Stimulated activated CD4-positive, alpha-beta T cell treated with anti-CD3 and anti-CD28 coated beads, TNF-alpha, amount 100 ng/mL, for 48 hours (primary cell): ENCODE measurements around the gene FAM124A.

ENCODE experiments used
- DNase-seq, 3 donors: peaks; one replicate each; pipeline ENCODE4 v3.0.0-alpha.2; 2020; ENCODE audit warnings: low read depth in 3 of 3

The FAM124A gene

GRCh38 chr13:51221108-51221507, 1.1 kb upstream of the FAM124A start:
- DNase-seq: no peak

GRCh38 chr13:51221674-51222036, 543 bp upstream of the FAM124A start:
- DNase-seq: no peak

- DNase-seq: no peak
These were observed 725 bp downstream of the FAM124A start for GRCh38 chr13:51222686-51223559.

- DNase-seq: no peak
These were observed 1.5 kb downstream of the FAM124A start for GRCh38 chr13:51223560-51224270.

- no peak for DNase-seq
These were observed 2.8 kb downstream of the FAM124A start for GRCh38 chr13:51225029-51225428.

- no peak for DNase-seq
These were observed 5.2 kb downstream of the FAM124A start for GRCh38 chr13:51227404-51227803.

- DNase-seq: no peak
These were observed 7.0 kb downstream of the FAM124A start for GRCh38 chr13:51229101-51229719.

- no peak for DNase-seq
These were observed 7.5 kb downstream of the FAM124A start for GRCh38 chr13:51229731-51230130.

GRCh38 chr13:51230477-51231105, 8.4 kb downstream of the FAM124A start:
- no peak for DNase-seq

- DNase-seq: no peak
These were observed 9.3 kb downstream of the FAM124A start for GRCh38 chr13:51231456-51231855.

GRCh38 chr13:51232328-51232727, 10.1 kb downstream of the FAM124A start:
- DNase-seq: no peak

GRCh38 chr13:51233117-51233826, 11.1 kb downstream of the FAM124A start:
- DNase-seq: no peak

- DNase-seq: no peak
These were observed 12.5 kb downstream of the FAM124A start for GRCh38 chr13:51234676-51235075.

- DNase-seq: no peak
These were observed 13.0 kb downstream of the FAM124A start for GRCh38 chr13:51235186-51235585.

GRCh38 chr13:51235756-51236490, 13.7 kb downstream of the FAM124A start:
- no peak for DNase-seq

- DNase-seq: no peak
These were observed 14.2 kb downstream of the FAM124A start for GRCh38 chr13:51236491-51236792.

- DNase-seq: no peak
These were observed 15.2 kb downstream of the FAM124A start for GRCh38 chr13:51237386-51237785.

GRCh38 chr13:51237887-51238286, 15.7 kb downstream of the FAM124A start:
- no peak for DNase-seq

GRCh38 chr13:51240178-51240577, 18.0 kb downstream of the FAM124A start:
- no peak for DNase-seq

- DNase-seq: no peak
These were observed 18.8 kb downstream of the FAM124A start for GRCh38 chr13:51240958-51241357.

GRCh38 chr13:51241720-51242119, 19.5 kb downstream of the FAM124A start:
- DNase-seq: no peak
